IMR-90 (cell line): Measurements from ENCODE around the gene COL13A1. TPM values are rescaled to one million over a fixed set of nuclear protein-coding genes. Genes with fewer than 3 reads are reported as not detected.

Source experiments
- ATAC-seq: fragments of 200-7000 bp; cut with Tn5 transposase; 2 replicates; pipeline ENCODE4 v1.9.1; 2020; ENCODE audit warnings: low read depth, mild to moderate bottlenecking, moderate library complexity
- BruUV-seq: library from RNA; stranded (reverse); fragments of 400-500 nt; replicated peaks from 2 replicates; lab custom pipeline; 2021; lab: Mats Ljungman, UMichigan
- CTCF ChIA-PET: fragments of 300-600 bp; formaldehyde crosslinking; extraction: SDS; loops from one replicate; lab custom pipeline; 2021; ENCODE audit warnings: antibody characterized with exemption; lab: Yijun Ruan, JAX
- POLR2A ChIA-PET: fragments of 300-600 bp; sonication (Branson Sonifier 250); formaldehyde crosslinking; loops from one replicate; lab custom pipeline; 2022; ENCODE audit warnings: antibody characterized with exemption; ENCODE audit not compliant: unreplicated experiment; lab: Charles Lee
- DNase-seq: peaks from one replicate; pipeline ENCODE4 v3.0.0; 2013
- H2AFZ ChIP-seq: replicated peaks from 2 replicates; pipeline ENCODE3; 2013; ENCODE audit warnings: low read length, mild to moderate bottlenecking; ENCODE audit not compliant: poor library complexity
- H2AK5ac ChIP-seq: 2 replicates; pipeline ENCODE4 v1.6.1; 2013; ENCODE audit warnings: low read depth, low read length, inconsistent platforms
- H2AK9ac ChIP-seq: replicated peaks from 2 replicates; pipeline ENCODE3; 2013; ENCODE audit warnings: mild to moderate bottlenecking, low read depth, low read length, moderate library complexity; ENCODE audit not compliant: poor library complexity
- H2BK120ac ChIP-seq: 2 replicates; pipeline ENCODE4 v1.6.1; 2013; ENCODE audit warnings: low read depth, low read length, inconsistent platforms
- H2BK15ac ChIP-seq: 3 replicates; pipeline ENCODE4 v1.6.1; 2013; ENCODE audit warnings: low read depth, low read length, inconsistent platforms
- H2BK20ac ChIP-seq: 2 replicates; pipeline ENCODE4 v1.6.1; 2013; ENCODE audit warnings: low read depth, mild to moderate bottlenecking, inconsistent platforms, low read length, moderate library complexity
- H2BK5ac ChIP-seq: 2 replicates; pipeline ENCODE4 v1.6.1; 2013; ENCODE audit warnings: mild to moderate bottlenecking, low read depth, low read length, inconsistent platforms; ENCODE audit not compliant: poor library complexity, severe bottlenecking
- H3K14ac ChIP-seq: replicated peaks from 2 replicates; pipeline ENCODE4 v1.6.1; 2013; ENCODE audit warnings: low read depth, low read length, inconsistent platforms
- H3K18ac ChIP-seq: 2 replicates; pipeline ENCODE4 v1.6.1; 2013; ENCODE audit warnings: low read depth, low read length, control low read depth
- H3K23ac ChIP-seq: 2 replicates; pipeline ENCODE4 v1.6.1; 2013; ENCODE audit warnings: low read depth, low read length, inconsistent platforms
- H3K27ac ChIP-seq: 2 replicates; pipeline ENCODE4 v1.5.1; 2013; ENCODE audit warnings: mild to moderate bottlenecking, control low read depth, low read length; ENCODE audit not compliant: insufficient read depth
- H3K27me3 ChIP-seq: 2 replicates; pipeline ENCODE4 v1.6.1; 2013; ENCODE audit warnings: low read length; ENCODE audit not compliant: control insufficient read depth, insufficient read depth
- H3K36me3 ChIP-seq: 2 replicates; pipeline ENCODE4 v1.6.1; 2013; ENCODE audit warnings: low read length, mixed read lengths; ENCODE audit not compliant: control insufficient read depth, insufficient read depth
- H3K4ac ChIP-seq: 2 replicates; pipeline ENCODE4 v1.6.1; 2013; ENCODE audit warnings: low read depth, low read length, inconsistent platforms
- H3K4me1 ChIP-seq: 2 replicates; pipeline ENCODE4 v1.6.1; 2013; ENCODE audit warnings: low read length, mixed read lengths; ENCODE audit not compliant: control insufficient read depth, insufficient read depth
- H3K4me2 ChIP-seq: 2 replicates; pipeline ENCODE4 v1.6.1; 2013; ENCODE audit warnings: low read depth, mild to moderate bottlenecking, control low read depth, low read length, moderate library complexity
- H3K4me3 ChIP-seq: 2 replicates; pipeline ENCODE4 v1.5.1; 2013; ENCODE audit warnings: low read depth, mild to moderate bottlenecking, control low read depth, low read length, moderate library complexity; ENCODE audit not compliant: insufficient read depth
- H3K56ac ChIP-seq: 2 replicates; pipeline ENCODE4 v1.6.1; 2013; ENCODE audit warnings: low read length, inconsistent platforms; ENCODE audit not compliant: insufficient read depth; ENCODE audit errors: extremely low read depth
- H3K79me1 ChIP-seq, 2 experiments: 2 replicates each; pipeline ENCODE4 v1.6.1; 2013; ENCODE audit warnings: low read length in 2 of 2, inconsistent platforms in 1 of 2, low read depth in 1 of 2
- H3K9ac ChIP-seq: 2 replicates; pipeline ENCODE4 v1.6.1; 2013; ENCODE audit warnings: low read depth, low read length, control low read depth
- H3K9me1 ChIP-seq: 2 replicates; pipeline ENCODE4 v1.6.1; 2013; ENCODE audit warnings: low read length, inconsistent platforms; ENCODE audit not compliant: insufficient read depth
- H3K9me3 ChIP-seq: 2 replicates; pipeline ENCODE4 v1.6.1; 2013; ENCODE audit warnings: low read length; ENCODE audit not compliant: control insufficient read depth, insufficient read depth
- H4K20me1 ChIP-seq: 2 replicates; pipeline ENCODE4 v1.6.1; 2013; ENCODE audit warnings: low read length, inconsistent platforms; ENCODE audit not compliant: insufficient read depth
- H4K5ac ChIP-seq: 2 replicates; pipeline ENCODE4 v1.6.1; 2013; ENCODE audit warnings: mild to moderate bottlenecking, low read depth, low read length, control low read depth
- H4K8ac ChIP-seq, 2 experiments: 2 replicates each; pipeline ENCODE4 v1.6.1; 2013; ENCODE audit warnings: low read depth in 2 of 2, low read length in 2 of 2, control low read depth in 1 of 2, inconsistent platforms in 1 of 2
- H4K91ac ChIP-seq: 2 replicates; pipeline ENCODE4 v1.6.1; 2013; ENCODE audit warnings: low read depth, low read length, inconsistent platforms; ENCODE audit not compliant: insufficient read depth
- RFX5 ChIP-seq: IDR thresholded peaks from 2 replicates; pipeline ENCODE4 v1.8.0; 2012; ENCODE audit warnings: low read depth, mild to moderate bottlenecking, low read length, moderate library complexity
- WGBS, 2 experiments: methylation state at CpG; one replicate each; pipeline versions ENCODE4 v1.1.5 to v1.1.7; 2013; ENCODE audit warnings: missing lambda C conversion rate in 2 of 2; ENCODE audit not compliant: insufficient read length in 1 of 2; ENCODE audit errors: extremely low coverage in 2 of 2; 5-methylcytosine and 5-hydroxymethylcytosine counted together
- dilution Hi-C: fragments of 300-500 bp; cut with HindIII; formaldehyde crosslinking; loops from one replicate; pipeline ENCODE4 v1.14.3; 2018; ENCODE audit warnings: low sequenced_read_pairs; ENCODE audit not compliant: unreplicated experiment
- in situ Hi-C: fragments of 300-500 bp; cut with MboI; formaldehyde crosslinking; loops from 3 replicates; pipeline ENCODE4 v1.14.3; 2019; ENCODE audit warnings: low sequenced_read_pairs, inconsistent platforms, mixed read lengths
- intact Hi-C: fragments of 100-400 bp; cut with micrococcal nuclease; formaldehyde crosslinking; loops from 2 replicates; pipeline ENCODE4 v1.10.0; 2022
- polyA plus RNA-seq, 3 experiments: library from polyadenylated mRNA; depleted of rRNA; stranded (reverse); fragments of >200 nt; gene quantifications; 2 replicates each; pipeline ENCODE4 v1.2.3, GENCODE V29; 2012; ENCODE audit warnings: low replicate concordance in 1 of 3
- total RNA-seq: library from RNA; depleted of rRNA; stranded (reverse); fragments of >200 nt; gene quantifications from 2 replicates; pipeline ENCODE4 v1.2.3, GENCODE V29; 2012
- TF ChIP-seq, protein P1 (sequence below): conservative IDR thresholded peaks from 2 replicates; pipeline ENCODE4 v1.5.1; 2012; ENCODE audit warnings: mild to moderate bottlenecking, low read depth, low read length, improper control_type of control experiment

The COL13A1 gene
- total and polyA plus RNA-seq, 2 of the 4 experiments (the other 2 are of a cell fraction), result 12.2 to 31.3 TPM

DNA sequence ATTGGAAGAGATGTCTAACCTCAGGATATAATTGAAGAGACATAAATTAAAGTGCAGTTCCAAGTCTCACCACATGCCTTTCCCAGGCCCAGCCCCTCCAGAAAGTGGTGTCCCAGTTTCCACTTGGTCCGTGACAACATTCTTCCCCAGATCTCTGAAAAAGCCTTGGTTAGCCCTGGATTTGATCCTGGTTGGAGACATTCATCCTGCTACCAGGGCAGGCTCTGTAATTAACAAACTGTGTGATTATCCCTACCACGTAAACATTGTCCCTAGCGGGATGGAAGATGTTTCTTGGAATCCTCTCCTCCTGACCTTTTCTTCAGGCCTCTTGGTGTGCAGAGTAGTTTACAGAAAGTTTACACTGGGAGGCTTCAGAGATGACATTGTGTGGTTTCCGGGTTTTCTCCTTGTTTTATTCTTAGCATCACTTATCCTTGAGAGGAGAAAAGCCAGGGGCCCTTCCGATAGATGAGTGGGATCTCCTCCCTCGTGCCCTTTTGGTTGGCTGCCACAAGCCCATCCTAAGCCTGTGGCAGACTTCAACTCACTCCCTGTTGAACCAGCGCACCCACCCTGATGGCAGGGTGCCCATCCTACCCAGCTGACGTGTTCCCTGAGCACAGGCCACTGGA is 83.8 kb downstream of the COL13A1 start:
- BruUV-seq, result no TSS peak
- ChIA-PET POLR2A (no interaction called here), CTCF (no interaction called here)
- Histone ChIP-seq H3K9me1 (peaks cover 7% of the 10 kb centered on the region; the same call in 1 of the 2 replicates), H2AFZ (no peak overlapping the region), H2BK5ac (no peak overlapping the region), H3K9me3 (no peaks in the 10 kb centered on the region), H2BK120ac (no peak overlapping the region), H4K8ac (no peak overlapping the region; a peak in 1 of 4 replicates), H3K4me1 (peaks cover 4% of the 10 kb centered on the region), H3K18ac (no peak overlapping the region), H3K4me2 (no peak overlapping the region), H2AK9ac (no peak overlapping the region), H3K23ac (no peak overlapping the region), H3K4ac (no peak overlapping the region), H3K79me1 (no peaks in the 10 kb centered on the region), H3K9ac (no peak overlapping the region), H3K14ac (no peak overlapping the region), H3K27me3 (no peaks in the 10 kb centered on the region), H3K36me3 (peaks cover 3% of the 10 kb centered on the region; the same call in 1 of the 2 replicates), H3K4me3 (no peak overlapping the region), H2AK5ac (peak overlapping the region; percentile 10; the same call in 1 of the 2 replicates), H4K91ac (no peak overlapping the region), H3K27ac (no peak overlapping the region), H2BK15ac (no peak overlapping the region), H4K20me1 (peaks cover 3% of the 10 kb centered on the region; the same call in 1 of the 2 replicates), H2BK20ac (no peak overlapping the region), H3K56ac (no peak overlapping the region), H4K5ac (no peak overlapping the region)
- in situ Hi-C loops (no loop called here), intact Hi-C loops (no loop called here), dilution Hi-C loops (no loop called here)
- ATAC-seq (peak; percentile 51), DNase-seq (peak; percentile 15)
- WGBS, 2 experiments, result 100% methylated on average over 2 of the region's 8 CpGs; no CpG with 5 or more reads in 1 of the 2 experiments
- TF ChIP-seq RFX5, result no peak
- TF ChIP-seq, protein P1, sequence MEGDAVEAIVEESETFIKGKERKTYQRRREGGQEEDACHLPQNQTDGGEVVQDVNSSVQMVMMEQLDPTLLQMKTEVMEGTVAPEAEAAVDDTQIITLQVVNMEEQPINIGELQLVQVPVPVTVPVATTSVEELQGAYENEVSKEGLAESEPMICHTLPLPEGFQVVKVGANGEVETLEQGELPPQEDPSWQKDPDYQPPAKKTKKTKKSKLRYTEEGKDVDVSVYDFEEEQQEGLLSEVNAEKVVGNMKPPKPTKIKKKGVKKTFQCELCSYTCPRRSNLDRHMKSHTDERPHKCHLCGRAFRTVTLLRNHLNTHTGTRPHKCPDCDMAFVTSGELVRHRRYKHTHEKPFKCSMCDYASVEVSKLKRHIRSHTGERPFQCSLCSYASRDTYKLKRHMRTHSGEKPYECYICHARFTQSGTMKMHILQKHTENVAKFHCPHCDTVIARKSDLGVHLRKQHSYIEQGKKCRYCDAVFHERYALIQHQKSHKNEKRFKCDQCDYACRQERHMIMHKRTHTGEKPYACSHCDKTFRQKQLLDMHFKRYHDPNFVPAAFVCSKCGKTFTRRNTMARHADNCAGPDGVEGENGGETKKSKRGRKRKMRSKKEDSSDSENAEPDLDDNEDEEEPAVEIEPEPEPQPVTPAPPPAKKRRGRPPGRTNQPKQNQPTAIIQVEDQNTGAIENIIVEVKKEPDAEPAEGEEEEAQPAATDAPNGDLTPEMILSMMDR, result peak; percentile 32; the same call in 1 of the 2 replicates
